ENCODE measurements around the gene LYST.
"Not testable (repeated sequence)": the region's sequence is repeated elsewhere in the genome, so short reads cannot be mapped to it uniquely, and the experiment has no call there.

LYST gene

DNA sequence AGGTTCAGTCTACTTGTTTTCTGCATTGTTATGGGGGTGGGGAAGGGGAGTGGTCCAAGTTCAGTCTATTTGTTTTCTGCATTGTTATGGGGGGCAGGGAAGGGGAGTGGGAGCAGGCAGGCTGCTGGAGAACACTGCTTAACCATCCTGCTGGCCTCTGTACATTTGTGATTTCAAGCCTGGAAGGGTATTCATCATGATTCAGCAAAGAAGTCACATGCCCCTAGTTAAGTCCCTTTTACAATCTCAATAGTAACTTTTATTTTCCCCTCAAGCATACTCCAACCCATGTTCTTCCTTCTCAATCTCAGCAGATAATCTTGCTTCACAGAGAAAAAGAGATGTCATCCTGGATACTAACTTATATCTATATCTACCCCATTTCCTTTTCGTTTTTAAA, 7.9 kb downstream of the LYST start:
- DNase-seq (ENCODE audit: low read depth in 2 of 2), result no peak

DNA sequence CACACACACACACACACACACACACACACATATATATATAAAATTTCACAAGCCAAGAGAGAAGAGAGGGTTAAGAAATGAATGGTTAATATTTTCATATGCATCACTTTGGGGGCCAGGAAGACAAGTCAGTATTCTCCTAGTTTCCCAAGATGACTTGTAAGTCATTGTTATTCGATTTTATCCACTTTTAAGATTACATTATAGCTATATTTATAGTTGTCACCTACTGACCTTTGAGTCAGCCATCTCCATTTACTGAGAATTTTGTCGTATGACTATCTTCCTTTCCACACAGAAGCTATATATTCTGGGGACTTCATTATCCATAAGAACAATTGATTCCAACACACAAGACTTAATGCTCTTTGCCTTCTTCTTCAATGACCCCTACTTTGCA, 8.9 kb downstream of the LYST start:
- no peak for DNase-seq (ENCODE audit: low read depth in 2 of 2)

DNA sequence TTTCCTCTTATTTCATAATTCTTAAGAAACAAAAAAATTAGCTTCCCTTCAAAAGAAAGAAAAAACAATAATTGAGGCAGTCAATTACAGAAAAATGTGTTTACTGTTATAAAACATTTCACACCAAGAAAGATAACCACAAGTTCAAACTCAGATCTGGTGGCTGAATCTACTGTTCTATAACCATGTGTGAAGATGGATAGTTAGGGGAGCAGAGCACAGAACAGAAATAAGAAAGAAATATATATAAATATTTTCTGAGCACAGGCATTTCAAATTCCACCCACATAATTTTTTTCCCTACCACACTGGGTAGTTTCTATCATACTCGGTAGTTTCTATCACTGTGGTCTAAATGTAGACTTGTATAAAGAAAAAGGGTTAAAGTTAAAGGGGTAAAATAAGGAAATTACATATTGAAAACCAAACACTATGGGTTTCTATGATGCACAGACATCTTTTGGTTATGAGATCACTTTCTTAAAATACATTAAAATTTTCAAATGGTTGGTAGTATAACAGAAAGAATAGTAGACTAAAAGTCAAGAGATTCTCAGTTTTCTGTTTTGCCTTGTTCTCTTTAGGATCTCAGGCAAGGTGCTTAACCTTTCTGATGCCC, 10.8 kb downstream of the LYST start:
- no peak for DNase-seq (ENCODE audit: low read depth in 2 of 2)

DNA sequence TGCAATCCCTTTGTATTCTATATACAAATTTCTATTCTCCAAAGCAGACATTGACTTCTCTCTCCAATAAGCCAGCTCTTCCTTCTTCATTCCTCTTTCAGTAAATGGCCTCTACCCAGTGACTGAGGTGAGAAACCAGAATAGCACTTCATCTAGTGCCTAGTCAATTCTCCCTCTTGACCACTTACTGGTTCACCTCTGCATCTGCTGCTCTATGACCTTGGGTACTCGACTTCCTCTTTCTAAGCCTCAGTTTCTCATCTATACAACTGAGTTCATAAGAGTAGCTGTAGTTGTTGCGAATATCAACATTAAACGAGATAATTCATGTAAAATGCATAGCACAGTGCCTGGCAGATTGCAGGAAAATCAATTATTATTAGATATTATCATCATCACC, 12.4 kb downstream of the LYST start:
- DNase-seq (ENCODE audit: low read depth in 2 of 2), result no peak

DNA sequence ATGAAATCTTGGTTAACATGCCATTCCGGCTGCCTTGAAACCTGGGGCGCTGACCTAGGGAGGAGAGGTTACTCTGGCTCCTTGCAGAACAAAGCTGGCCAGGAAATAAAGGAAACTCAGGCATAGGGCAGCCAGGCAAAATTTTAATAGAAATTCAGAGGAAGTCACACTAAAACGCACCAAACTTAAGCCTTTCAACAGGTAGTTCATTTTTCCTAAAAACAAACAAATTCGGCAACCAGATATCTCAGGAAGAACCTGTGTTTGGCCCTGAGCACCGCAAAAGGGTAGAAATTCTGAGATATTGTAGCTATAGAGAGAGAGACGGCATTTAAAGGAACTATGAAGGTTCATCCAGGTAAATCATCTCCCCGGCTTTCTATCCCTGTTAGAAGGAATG, 13.1 kb downstream of the LYST start:
- DNase-seq (ENCODE audit: low read depth in 2 of 2), result no peak

DNA sequence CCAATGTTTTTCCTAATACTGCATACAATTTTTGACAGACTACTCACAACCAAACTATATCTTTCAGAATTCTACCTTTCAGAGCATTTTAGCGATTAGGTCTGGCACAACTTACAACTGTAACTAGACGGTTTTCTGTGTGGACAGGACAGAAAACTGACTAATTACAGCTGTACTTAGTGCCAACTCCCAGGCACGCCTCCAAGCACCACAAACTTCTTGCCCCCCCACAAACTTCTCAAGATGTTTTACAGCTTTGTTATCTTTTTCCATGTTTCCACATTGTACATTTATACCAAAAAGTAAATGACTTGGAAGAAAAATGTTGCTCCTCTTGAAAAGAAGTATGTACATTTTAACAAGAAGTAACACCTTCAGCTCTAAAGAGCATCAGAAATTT, 13.8 kb downstream of the LYST start:
- DNase-seq (ENCODE audit: low read depth in 2 of 2), result no peak

DNA sequence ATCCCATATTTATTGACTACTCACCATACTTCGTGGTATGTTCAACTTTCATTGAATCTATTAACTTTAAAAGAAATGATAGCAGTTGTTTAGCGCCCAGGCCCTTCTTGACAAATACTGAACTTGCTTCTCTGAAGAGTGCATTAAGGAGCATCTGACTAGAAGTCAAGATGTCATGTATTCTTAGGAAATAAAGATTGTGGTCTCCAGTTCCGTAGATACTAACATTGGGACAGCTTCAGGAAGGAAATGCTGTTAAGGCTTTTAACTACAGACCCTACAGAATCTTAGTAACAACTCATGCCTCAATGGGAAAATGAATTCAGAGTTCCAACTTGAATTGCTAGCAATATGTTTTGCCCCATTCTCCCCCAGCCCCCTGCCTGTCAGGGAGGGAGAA, 14.8 kb downstream of the LYST start:
- DNase-seq (ENCODE audit: low read depth in 2 of 2), result no peak

DNA sequence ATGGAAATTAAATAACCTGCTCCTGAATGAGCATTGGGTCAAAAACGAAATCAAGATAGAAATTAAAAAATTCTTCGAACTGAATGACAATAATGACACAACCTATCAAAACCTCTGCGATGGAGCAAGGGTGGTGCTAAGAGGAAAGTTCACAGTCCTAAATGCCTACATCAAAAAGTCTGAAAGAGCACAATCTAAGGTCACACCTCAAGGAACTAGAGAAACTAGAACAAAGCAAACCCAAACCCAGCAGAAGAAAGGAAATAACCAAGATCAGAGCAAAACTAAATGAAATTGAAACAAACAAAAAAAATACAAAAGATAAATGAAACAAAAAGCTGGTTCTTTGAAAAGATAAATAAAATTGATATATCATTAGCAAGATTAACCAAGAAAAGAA, 18.5 kb downstream of the LYST start:
- DNase-seq (ENCODE audit: low read depth in 2 of 2), result not testable (repeated sequence)

DNA sequence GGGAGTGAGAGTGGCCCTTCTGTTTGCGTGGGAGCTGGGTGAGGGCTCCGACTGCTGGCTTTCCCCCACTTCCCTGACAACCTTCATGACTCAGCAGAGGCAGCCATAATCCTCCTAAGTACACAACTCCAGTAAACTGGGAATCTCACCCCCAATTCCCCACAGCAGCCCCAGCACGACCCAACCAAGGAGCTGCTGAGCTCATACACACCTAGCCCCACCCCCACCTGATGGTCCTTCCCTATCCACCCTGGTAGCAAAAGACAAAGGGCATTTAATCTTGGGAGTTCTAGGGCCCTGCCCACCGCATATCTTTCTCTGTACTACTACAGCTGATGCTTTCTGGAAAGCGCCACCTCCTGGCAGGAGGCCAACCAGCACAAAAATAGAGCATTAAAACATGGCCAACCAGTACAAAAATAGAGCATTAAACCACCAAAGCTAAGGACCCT, 21.0 kb downstream of the LYST start:
- not testable (repeated sequence) for DNase-seq (ENCODE audit: low read depth in 2 of 2)

DNA sequence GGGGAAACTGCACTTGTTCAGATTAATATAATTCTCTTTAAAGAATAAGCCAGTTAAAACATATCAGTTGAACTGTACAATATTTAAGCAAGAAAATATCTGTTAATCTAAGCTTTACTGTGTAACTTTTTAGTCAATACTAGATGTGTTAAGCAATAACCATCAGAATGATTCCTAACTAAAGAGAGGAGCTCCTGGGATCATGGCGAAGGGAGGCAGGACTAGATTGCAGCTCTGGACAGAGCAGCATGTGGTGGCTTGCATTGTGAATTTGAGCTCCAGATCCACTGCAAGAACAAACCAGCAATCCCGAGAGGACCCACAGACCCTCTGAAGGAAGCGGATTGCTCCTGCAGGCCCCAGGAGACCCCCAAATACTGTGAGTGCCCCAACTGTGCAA, 21.9 kb downstream of the LYST start:
- no peak for DNase-seq (ENCODE audit: low read depth in 2 of 2)

DNA sequence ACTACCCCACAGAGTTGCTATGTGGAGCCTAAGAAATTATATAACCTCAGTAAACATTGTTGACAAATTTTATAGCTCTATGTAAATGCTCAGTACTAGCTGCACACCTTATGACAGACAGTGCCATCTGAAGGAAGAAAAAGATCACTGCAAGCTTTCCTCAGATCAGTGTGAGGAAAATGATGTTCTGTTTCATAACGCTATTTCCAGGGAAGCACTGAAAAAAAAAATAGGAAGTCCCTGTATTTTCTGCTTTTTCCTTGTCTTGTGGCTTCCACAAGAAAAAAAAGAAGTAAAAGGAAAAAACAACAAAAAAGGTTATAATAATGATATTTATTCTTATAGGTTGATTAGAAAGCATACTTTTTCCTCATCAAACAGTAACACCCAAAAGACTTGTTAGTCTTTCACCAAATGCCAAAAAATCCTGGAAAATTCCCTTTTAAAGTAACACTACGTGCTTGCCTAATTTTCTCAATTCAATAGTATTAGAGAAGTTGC, 23.2 kb downstream of the LYST start:
- DNase-seq (ENCODE audit: low read depth in 2 of 2), result no peak

DNA sequence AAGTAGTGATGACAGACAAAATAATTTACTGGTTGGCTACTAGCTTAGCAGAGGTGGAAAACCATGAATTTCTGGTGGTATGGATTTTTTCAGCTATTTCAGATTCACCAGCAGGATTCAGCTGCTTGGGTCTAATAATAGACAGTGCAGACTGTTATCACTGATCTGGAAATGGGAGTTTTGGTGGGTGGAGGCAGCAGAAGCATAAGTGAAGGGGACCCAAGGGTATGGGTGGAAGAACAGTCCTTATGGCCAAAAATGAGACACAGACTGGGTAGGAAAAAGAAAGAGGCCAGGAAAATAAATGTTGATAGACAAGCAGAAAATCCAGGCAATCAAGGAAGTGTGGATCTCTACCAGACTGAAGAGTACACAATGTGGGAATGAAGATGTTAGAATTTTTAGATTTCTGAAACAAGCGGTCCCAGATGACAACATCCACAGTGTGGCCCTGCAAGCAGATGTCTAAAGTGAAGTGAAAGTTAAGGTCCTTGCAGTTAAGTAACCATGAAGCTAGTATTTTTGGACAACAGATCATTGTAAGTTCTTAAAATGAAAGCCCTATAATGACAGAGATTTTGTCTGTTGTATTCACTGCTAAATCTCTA, 24.7 kb downstream of the LYST start:
- no peak for DNase-seq (ENCODE audit: low read depth in 2 of 2)

DNA sequence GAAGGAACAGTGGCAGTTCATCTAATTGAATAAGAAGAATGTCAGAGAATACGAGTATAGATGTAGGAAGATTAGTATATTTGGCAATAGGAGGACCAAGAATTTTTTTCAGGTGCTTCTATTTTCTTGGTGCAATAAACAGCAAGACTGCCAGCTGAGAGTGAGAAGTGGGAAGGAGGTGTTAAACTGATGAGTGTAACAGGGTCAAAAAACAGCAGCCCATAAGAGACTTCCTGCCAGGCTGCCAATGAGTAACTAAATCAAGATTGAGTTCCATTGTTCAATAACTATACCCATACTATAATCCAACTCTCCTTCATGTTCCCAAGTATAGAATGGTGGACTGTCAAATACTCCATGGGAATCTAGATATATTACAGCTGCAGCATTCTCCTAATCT, 28.7 kb downstream of the LYST start:
- DNase-seq (ENCODE audit: low read depth in 2 of 2), result no peak

DNA sequence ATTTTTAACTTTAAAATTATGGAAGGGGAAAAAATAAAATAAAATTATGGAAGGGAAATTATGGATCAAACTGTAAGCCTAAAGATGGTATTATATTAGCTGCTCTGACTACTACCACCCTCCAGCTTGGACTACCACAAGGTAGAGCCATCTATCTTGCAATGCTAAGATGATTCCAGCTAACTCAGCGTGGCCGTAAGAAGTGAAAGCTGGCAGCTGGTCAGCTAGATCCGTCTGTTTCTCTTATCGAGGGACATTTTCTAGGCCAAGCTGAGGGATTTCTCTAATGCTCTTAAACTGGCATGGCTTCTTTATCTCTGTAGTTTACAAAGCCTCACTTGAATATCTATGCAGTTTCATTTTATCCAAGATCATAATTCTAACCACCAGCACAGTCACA, 31.5 kb downstream of the LYST start:
- no peak for DNase-seq (ENCODE audit: low read depth in 2 of 2)

DNA sequence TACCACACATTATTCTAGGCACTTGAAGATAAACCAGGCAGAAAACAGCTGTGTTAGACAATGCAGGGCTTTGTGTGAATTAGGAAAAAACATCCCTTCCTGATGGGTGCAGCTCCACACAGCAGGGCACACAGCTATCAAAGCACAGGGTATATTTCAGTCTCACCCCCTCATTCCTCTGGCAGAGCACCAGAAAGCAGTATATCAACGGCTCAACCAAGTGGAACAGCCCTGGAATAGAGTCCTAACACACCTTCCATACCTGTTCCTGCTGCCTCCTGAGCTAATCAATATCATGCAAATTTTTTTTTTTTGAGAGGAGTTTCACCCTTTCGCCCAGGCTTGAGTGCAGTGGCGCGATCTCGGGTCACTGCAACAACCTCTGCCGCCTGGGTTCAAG, 32.1 kb downstream of the LYST start:
- no peak for DNase-seq (ENCODE audit: low read depth in 2 of 2)

DNA sequence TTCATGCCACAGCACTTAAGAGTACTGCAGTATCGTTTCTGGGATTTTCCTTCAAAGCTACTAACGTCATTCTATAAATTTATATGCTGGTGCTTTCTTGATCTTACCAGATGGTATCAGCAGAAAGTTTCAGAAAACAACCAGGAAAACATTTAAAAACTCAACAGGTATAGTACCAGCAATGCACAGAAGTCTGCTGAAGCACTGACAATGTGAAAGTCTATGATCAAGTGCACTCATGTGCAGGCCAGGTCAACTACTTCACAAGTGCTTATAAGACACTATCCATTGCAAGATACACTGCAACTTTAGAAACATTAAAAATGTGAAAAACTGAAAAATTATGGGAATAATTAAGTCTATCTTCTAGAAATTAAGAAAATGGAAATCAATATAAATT, 34.7 kb downstream of the LYST start:
- DNase-seq (ENCODE audit: low read depth in 2 of 2), result no peak

DNA sequence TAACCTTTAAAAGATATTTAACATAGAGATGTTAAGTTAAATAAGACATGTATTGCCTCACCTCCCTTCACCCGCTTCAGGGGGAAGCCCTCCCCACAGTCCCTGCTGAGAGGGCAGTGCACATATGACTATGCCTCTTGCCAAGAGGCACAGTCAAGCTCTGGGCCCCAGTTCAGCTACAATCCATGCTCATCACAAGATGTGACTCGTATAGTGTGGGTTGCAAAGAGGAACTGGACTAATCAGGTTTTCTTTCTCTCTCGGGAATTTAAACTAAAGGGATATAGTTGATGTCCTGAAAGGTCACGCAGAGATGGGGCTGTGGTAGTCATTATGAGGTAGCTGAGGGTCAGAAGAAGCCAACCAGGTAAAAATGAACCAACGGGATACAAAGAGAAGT, 35.6 kb downstream of the LYST start:
- no peak for DNase-seq (ENCODE audit: low read depth in 2 of 2)

DNA sequence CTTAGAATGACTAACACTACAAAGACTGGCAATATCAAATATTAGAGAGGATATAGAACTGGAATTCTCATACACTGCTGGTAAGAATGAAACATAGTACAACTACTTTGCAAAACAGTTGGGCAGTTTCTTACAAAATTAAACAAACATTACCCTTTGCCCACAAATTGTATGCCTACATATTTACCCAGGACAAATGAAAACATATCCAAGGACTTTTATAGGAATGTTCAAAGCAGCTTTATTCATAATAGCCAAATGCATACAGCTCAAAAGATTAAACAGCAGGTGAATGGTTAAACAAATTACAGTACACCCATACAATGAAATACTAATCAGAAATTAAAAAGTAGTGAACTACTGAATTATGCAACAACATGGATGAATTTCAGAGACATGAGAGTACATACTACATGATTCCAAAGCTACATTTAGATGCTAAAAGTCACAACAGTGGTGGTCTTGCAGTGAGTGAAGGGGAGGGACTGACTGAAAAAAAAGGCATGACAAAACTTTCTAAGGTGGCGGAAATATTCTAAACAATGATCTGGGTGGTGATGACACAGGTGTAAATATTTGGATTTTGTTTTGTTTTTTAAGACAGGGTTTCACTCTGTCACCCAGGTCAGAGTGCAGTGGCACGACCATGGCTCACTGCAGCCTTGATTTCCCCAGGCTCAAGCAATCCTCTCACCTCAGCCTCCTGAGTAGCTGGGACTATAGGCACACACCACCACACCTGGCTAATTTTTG, 40.4 kb downstream of the LYST start:
- DNase-seq (ENCODE audit: low read depth in 2 of 2), result no peak

DNA sequence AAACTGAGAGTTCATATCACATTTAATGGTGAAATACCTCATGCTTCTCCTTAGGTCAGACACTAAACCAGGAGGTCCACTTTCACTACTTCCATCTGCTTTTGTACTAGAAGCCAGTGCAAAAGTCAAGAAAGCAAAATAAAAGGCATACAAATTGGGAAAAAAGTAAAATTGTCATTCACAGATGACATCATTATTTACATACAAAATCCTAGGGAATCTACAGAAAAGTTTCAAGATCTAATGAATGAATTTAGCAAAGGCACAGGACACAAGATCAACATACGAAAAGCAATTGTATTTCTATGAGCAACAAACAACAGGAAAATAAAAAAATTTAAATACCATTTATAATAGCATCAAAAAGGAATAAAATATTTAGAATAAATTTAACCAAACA, 41.5 kb downstream of the LYST start:
- no peak for DNase-seq (ENCODE audit: low read depth in 2 of 2)

DNA sequence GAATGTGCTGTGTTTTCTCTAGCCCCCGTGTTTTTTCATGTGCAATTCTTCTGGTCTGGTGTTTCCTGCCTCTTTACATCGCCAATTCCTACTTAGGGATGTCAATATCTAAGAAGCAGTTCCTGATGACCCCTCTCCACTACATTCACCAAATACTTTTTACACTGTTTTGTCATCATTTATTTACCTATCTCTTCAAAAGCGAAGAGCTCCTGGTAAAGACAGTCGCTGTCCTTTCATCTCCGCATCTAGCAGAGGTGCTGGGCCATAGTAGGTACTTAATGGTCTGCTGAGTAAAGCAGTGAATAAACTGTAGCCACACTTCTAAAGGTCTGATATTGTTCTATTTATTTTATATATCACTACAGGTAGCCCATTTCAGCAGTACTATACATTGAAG, 43.0 kb downstream of the LYST start:
- DNase-seq (ENCODE audit: low read depth in 2 of 2), result no peak

DNA sequence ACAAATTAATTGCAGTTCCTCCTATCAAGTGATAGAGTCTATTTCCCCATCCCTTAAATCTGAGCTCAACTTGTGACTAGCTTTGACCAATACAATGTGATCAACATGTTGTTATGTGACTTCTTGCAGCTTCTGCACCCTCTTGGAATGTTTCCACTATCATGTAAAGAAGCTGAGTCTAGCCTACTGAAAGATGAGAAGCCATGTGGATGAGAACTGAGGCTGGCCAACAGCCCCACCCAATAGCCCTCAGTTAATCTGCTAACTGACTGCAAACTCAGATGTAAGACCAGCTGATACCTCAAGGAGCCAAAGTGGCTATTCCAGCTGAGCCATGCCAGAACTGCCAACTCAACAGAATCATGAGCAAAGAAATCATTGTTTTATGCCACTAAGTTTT, 44.0 kb downstream of the LYST start:
- no peak for DNase-seq (ENCODE audit: low read depth in 2 of 2)

DNA sequence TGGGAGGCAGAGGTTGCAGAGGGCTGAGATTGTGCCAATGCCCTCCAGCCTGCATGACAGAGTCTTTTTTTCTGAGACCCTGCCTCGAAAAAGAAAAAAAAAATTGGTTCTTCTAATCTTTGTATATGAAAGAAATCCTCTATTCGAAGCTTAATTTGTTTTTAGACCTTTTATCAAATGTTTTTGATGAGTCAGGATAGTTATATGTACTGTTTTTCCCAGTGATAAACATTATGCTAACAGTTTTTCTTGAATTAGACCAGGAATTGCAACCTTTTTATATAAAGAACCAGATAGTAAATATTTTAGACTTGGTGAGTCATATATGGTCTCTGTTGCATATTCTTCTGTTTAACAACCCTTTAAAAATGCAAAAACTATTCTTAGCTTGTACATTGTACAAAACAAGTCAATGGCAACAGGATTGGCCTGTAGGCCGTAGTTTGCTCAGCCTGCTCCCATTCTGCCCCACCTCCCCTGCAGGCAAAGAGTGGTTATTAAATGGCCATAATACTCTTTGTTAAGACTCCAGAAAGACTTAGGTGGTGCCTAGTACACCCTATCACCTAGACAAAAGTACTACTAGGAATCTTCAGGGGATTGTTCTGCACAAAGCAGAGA, 45.2 kb downstream of the LYST start:
- no peak for DNase-seq (ENCODE audit: low read depth in 2 of 2)

DNA sequence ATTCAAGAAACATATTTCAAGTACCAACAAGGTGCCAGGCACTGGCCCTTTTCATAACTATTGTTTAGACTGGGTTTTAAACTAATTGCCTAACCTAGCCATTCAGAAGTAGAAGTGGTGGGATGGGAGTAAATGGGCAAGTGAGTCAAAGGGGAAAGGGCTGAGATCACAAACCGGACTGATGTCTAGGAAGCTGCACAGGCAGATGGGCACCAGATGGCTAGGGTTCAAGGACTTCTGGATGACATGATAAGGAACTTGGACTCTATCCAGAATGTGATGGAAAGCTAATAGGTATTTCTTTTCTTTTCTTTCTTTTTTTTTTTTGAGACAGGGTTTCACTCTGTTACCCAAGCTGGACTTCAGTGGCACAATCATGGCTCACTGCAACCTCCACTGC, 46.6 kb downstream of the LYST start:
- DNase-seq (ENCODE audit: low read depth in 2 of 2), result no peak

All from stimulated activated CD4-positive, alpha-beta T cell treated with anti-CD3 and anti-CD28 coated beads, Interleukin-12 subunit alpha, Interleukin-12 subunit beta, amount 100 ng/mL, for 24 hours (primary cell).